AG10803 (cell line): ENCODE results near the gene TRIM44.

Experiments
- DNase-seq: peaks from one replicate; pipeline ENCODE4 v3.0.0; 2010; ENCODE audit warnings: low read depth
- H3K4me3 ChIP-seq: 2 replicates; pipeline ENCODE4 v1.5.1; 2011; ENCODE audit warnings: mild to moderate bottlenecking, low read length, control low read depth
- TF ChIP-seq, protein P1 (sequence below): conservative IDR thresholded peaks from 2 replicates; pipeline ENCODE4 v1.5.1; 2011; ENCODE audit warnings: mild to moderate bottlenecking, low read length, control low read depth, inconsistent platforms

Gene TRIM44

DNA sequence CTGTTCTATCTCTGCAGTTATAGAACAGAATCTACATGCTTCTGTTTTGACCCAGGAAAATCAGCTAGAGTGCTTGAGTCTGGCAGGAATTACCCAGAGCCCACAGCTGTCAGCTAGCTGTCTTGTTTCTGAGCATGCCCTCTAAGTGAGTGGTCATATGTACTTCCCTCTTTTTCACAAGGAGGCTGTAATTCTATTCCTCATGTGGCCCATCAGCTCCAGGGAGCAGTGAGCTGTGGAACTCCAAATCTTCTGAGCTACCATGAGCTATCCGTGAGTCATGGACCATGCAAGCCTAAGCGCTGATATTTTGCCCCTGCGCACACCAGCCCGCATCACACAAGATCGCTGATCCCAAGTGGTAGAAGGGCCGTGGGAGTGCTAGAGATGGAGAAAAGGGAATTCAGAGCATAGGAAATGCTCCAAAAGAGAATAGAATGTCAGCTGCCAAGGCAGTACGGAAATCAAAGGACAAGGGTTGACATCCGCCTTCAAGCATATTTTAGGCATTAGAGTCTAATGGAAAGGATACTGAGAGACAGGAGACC, 38.9 kb upstream of the TRIM44 start:
- TF ChIP-seq, protein P1, sequence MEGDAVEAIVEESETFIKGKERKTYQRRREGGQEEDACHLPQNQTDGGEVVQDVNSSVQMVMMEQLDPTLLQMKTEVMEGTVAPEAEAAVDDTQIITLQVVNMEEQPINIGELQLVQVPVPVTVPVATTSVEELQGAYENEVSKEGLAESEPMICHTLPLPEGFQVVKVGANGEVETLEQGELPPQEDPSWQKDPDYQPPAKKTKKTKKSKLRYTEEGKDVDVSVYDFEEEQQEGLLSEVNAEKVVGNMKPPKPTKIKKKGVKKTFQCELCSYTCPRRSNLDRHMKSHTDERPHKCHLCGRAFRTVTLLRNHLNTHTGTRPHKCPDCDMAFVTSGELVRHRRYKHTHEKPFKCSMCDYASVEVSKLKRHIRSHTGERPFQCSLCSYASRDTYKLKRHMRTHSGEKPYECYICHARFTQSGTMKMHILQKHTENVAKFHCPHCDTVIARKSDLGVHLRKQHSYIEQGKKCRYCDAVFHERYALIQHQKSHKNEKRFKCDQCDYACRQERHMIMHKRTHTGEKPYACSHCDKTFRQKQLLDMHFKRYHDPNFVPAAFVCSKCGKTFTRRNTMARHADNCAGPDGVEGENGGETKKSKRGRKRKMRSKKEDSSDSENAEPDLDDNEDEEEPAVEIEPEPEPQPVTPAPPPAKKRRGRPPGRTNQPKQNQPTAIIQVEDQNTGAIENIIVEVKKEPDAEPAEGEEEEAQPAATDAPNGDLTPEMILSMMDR, result no peak
- H3K4me3 ChIP-seq, result no peak overlapping the region
- peak; percentile 56 for DNase-seq

DNA sequence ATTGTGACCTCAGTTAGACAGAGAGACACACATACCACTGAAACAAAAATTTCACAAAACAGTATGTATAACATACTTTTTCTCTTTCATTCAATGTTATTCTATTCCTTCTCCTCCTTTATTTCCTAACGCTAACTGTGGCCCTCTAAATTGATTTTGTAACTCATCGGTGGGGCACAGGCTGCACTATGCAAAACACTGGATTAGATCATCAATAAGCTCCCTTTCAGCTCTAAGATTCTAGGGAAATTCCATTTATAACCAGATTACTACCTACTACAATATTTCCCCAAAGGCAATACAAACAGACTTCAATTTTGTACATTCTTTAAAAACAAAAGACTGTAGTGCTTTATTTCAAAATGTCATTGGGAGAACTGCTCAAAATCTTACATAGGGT, 38.3 kb upstream of the TRIM44 start:
- no peak for DNase-seq
- TF ChIP-seq, protein P1, result no peak
- H3K4me3 ChIP-seq, result no peak overlapping the region

DNA sequence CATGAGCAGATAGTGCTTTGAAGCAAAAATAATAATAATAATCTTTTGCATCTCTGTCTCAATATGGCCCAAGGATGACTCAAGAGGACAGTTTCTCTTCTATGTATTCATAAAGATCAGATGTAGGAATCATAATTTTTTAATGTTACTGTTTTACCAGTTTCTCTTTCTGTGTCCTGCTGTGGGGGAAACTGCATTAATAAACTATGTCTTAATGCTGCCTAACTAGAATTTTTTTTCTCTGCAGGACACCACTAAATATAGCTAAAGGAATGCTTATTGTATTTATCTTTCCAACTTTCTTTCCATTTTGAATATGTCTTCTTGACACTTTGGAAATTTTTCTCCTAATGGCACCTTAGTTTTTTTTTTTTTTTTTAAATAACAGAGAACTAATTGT, 37.8 kb upstream of the TRIM44 start:
- no peak overlapping the region for H3K4me3 ChIP-seq
- DNase-seq, result no peak
- TF ChIP-seq, protein P1, result no peak

DNA sequence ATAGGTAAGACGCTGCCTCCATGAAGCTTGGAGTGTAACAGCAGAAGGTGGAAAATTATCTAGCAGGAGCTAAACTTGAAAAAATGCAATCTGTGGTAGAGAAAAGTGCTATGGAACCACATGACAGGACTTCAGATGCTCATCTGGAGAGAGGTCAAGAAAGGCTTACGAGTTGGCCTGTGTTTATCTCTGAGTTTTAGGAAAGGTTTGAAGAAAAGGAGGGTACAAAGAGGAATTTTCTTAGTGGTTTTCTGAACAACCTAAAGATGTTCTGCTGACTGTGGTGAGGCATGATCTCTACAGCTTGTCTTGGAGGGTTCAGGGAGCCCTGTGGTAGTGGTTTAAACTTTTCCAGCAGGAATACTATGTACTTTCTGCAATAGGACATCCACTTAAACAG, 36.1 kb upstream of the TRIM44 start:
- TF ChIP-seq, protein P1, result no peak
- DNase-seq, result no peak
- no peak overlapping the region for H3K4me3 ChIP-seq

DNA sequence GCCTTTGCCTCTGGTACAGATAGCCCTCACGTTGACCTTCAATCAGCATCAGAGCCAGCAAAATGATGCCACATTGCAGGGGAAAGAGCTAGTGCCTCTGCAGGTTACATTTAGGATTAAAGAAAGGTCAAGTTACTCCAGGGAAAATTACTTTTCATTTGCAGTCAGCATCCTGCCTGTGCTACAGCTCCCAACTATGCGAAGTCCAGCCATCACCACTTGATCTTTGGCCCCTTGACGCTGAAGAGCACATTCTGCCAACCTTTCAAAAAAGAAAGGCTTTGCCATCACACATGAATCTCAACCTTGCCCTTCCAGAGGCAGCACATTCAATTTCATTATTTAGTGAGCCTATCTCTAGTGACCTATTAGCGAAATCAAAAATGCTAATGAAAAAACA, 33.1 kb upstream of the TRIM44 start:
- no peak for DNase-seq
- H3K4me3 ChIP-seq, result no peak overlapping the region
- TF ChIP-seq, protein P1, result no peak

DNA sequence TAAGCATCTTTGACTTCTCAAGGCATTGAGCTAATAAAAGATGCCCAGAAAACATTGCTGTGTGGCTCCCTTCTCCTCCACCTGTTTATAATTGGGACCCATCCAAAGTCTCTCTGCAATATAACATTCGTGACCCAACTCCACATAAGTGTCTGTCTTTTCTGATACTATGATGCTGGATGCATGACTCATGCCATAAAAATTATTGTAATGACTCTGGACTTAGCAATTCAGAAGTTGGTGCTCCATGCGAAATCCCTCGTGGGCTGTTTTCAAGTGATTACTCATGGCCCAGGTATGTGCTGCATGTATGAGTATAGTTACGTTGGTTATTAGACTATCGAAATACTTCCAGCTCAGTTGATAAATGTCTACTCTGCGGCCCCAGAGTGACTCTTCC, 32.7 kb upstream of the TRIM44 start:
- DNase-seq, result peak; percentile 99
- TF ChIP-seq, protein P1, result no peak
- H3K4me3 ChIP-seq, result no peak overlapping the region

DNA sequence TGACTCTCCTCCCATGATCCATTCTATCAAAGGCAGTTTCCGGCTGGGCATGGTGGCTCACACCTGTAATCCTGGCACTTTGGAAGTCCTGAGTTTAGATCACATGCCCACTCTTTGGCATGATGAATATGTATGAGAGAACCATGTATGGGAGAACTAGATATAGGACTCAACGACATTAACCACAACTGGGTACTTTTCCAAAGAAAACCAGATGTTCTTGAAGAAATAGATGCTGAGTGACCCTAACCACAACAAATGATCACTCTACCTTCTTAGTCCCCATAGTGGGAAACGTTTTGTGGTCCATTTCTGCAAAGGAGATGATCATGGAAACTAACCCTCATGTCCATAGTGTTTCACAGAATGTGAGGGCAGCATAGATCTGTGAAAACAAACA, 30.7 kb upstream of the TRIM44 start:
- TF ChIP-seq, protein P1, result no peak
- H3K4me3 ChIP-seq, result no peak overlapping the region
- DNase-seq, result peak; percentile 27
